NCI-H69 (cell line): Measurements from ENCODE around the gene TMEM127.
"Not testable (repeated sequence)": the region's sequence is repeated elsewhere in the genome, so short reads cannot be mapped to it uniquely, and the experiment has no call there.

Experiments
- DNase-seq: peaks from one replicate; lab custom pipeline; 2025; lab: John Stamatoyannopoulos, UW

TMEM127 gene

DNA sequence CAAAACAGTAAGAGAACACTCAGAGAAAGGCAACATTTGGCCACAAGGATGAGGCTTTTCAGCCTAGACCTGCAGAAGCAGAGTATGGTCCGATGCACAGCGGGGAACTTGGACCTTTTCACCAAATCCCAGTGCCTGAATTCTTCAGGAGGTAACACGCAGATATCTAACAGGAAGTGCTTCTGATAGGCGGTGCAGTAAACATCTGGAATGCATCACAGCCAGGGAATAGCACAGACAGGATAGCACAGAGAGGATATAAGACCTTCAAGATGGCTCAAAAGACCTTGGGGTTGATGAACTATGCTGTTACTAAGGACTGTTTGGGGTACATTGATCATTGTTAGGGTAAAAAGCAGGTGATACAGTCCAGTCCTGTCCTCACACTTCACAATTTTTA lies 1.7 kb downstream of the TMEM127 start:
- DNase-seq, result no peak

- DNase-seq, result no peak
These were observed 3.5 kb downstream of the TMEM127 start for GRCh38 chr2:96262306-96262705.

DNA sequence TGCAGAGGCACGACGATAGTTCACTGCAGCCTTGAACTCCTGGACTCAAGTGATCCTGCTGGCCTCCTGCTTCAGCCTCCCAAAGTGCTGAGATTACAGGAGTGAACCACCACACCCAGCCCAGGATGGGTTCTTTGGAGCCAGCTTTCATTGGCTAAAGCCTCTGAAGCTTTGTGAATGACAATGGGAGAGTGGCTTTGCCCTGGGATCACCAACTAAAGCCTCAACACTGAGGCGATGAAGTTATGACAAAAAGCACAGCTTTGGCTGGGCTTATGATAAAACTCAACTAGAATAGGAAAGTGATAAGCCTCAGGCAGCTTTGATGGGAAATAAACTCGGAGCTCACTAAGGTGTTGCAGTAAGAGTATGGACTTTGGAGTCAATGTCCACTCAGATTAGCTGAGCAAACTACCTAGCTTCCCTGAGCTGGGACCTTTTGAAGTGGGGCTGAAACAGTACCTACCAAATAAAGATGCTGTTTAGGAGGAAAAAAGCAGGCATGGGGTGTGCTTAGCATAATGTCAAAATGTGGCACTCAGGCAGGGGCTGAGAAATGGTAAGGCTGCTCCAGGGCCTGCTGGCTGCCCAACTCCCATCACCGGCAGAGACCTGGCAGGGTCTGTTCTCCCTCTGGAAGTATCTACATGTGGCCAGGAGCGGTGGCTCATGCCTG lies 4.3 kb downstream of the TMEM127 start:
- no peak for DNase-seq

- DNase-seq, result peak; percentile 70
These were observed 5.2 kb downstream of the TMEM127 start for GRCh38 chr2:96260387-96261260.

DNA sequence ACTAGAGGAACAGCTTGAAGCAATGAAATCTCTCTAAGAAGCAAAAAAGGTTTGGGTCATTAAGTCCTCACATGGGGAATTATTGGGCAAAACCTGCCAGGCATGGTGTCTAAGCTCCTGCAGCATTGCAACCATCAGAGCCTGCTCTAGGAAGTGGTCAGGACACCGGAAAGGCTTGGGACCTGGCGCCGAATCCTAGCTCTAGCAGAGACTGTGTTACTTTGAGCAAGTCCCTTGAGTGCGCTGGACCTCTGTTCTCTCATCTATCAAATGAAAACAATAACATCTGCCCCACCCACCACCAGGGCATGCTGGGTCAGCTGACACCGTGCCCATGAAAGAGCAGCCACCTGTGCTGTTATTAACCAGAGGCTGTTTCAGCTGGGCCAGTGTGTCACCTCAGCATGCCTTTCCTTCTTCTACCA lies 6.3 kb downstream of the TMEM127 start:
- peak; percentile 38 for DNase-seq

DNA sequence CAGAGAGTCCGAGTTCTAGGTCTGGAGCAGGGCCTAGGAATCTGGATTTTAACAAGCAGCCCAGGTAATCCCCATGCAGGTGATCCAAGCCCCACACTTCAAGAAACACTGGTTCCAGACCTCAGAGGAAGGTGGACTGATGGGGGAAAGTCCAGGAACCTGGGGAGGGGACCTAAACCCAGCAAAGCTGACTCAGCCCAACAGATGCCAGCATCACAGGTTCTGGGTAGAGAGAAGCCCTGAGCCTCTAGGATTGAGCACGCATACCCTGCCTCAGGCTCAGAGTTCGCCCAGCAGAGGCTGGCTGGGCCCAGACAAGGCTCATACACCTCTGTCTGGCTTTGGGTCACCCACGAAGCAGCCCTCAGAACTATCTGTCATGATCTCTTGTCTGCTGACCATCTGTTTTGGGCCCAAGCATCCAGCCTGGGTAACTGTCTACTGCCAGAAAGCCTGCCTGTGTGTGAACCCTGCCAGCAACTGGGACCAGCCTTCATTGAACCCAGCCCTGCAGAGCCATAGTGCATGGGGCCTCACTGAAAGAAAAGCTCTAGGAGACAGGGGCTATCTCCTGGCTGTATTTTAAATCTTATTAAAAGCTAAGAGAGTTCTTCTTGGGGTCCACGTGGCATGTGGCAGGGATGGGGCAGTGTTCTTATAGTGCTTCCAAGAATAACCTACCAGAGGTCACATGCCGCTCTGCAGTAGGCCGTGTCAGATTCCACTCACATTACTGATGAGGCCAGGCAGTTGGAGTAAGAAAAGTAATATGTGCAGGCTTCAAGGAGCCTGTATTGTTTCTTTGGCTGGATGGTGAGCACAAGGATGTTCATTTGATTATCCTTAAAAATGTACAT lies 7.4 kb downstream of the TMEM127 start:
- no peak for DNase-seq

- not testable (repeated sequence) for DNase-seq
These were observed 8.1 kb downstream of the TMEM127 start for GRCh38 chr2:96257744-96258143.

DNA sequence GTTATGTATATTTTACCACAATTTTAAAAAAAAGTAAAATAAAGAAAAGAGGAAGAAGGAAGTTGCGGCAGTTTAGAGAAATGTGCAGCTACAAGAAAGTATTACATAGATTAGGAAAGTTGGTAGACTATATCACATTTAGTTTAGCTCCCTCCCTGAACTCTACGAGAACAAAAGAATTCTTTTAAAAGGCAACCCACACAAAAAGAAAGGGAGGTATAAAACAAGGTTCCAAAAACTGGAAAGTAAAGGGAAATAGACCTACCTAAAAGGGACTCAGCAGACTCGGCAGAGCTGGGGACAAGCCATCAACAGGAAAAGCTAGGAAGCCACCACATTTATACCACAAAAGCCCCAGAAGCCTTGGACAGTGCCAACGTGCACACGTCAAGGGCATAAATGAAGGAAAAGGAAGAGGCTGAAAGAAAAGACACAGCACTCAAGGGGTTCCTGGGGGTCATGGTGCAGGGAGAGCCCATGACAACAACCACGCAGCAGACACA lies 9.1 kb downstream of the TMEM127 start:
- no peak for DNase-seq

- DNase-seq, result no peak
These were observed 11.2 kb downstream of the TMEM127 start for GRCh38 chr2:96254571-96254970.

GRCh38 chr2:96253006-96253405 lies 12.8 kb downstream of the TMEM127 start:
- no peak for DNase-seq

GRCh38 chr2:96252526-96252925 lies 13.3 kb downstream of the TMEM127 start:
- DNase-seq, result no peak

DNA sequence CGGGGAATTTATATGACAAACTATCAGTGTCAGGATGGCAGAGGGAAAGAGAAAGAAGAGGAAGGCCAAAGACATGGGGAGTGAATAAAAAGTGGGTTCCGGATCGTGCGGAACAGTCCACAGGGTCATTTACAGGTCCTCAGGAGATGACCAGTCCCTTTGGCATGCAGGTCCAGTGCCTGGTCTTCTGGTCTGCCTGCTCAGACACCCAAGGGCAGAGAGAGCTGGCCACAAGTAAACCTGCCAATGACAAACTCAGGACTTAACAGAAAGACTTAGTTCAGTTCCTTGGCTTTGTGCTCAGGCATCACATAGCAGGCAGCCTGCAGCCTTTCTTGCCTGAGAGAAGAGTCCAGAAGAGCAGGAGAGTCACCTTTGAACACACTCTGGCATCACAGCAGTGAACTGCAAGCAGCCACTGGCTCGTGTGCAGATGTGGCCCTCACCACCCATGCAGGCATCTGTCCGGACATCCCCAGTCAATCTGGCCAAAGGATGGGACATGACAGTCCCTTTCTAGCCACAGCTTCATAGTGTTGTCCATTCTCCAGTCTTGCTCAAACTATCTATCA lies 14.0 kb downstream of the TMEM127 start:
- DNase-seq, result peak; percentile 8

GRCh38 chr2:96250188-96250587 lies 15.6 kb downstream of the TMEM127 start:
- no peak for DNase-seq

- no peak for DNase-seq
These were observed 16.1 kb downstream of the TMEM127 start for GRCh38 chr2:96249654-96250053.

DNA sequence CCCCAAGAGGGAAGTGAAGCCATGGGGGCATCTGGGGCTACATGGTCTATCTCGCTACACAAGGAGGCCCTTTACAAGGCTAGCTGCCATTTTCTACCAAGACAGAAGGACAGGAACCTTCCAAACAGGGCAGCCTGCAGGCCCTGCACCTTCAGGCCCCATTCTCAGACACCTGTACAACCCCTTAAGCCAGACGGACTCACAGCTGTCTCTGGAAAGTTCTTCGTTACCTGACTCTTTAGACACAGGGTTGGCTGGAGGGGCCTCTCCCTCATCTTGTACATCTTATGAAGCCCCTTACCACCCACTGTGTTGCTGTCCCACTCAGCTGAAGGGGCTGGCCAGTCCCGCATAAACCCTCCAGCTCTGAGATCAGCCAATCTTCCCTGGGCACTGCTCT lies 17.2 kb downstream of the TMEM127 start:
- no peak for DNase-seq

- no peak for DNase-seq
These were observed 17.9 kb downstream of the TMEM127 start for GRCh38 chr2:96247896-96248295.

DNA sequence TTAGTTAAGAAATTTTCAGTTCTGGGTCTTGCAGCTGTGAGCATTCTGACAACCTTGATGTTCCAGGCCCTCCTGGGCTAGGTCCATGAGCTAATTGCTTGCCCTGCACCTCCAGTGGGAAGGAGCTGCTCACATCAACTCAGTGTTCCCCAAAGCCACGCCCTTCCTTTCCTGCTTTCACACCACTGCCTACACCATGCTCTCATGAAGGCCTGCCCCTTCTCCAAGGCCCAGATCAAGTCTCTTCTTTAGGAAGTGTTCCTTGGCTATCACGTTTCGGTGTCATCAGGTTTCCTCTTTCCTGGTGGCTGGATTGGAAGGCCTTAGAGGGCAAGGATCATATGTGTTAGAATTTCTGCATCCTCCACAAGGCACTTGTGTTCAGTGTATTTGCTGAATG lies 18.8 kb downstream of the TMEM127 start:
- DNase-seq, result no peak

DNA sequence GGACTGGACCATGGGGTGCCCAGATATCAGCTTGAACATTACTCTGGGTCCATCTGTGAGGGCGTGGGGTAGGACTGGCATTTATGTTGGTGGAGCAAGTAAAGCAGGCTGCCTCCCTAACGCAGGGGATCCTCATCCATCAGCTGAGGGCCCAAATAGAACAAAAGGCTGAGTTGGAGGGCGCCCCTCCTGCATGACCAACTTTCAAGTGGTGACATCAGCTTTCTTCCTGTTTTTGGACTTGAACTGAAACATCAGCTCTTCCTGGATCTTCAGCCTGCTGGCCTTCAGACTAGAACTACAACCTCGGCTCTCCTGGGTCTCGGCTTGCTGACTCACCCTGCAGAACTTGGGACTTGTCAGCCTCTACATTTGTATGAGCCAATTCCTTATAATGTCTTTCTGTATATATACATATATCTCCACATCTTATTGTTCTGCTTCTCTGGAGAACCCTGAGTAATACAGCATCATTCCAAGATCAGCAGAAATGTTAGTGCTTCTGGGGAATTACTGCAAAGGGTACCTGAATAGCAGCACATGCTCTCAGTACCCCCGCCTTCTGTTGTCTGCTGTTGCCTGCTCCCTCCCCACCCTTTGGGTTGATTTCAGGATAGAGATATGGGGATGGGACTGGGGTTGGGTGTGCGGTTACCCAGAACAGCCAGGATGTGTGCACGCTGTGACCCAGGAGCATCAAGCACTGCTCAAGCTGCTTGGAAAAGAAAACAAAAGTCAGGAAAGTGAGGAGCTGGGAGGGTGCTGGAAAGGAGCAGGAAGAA lies 20.0 kb downstream of the TMEM127 start:
- no peak for DNase-seq

- no peak for DNase-seq
These were observed 22.0 kb downstream of the TMEM127 start for GRCh38 chr2:96243843-96244242.

DNA sequence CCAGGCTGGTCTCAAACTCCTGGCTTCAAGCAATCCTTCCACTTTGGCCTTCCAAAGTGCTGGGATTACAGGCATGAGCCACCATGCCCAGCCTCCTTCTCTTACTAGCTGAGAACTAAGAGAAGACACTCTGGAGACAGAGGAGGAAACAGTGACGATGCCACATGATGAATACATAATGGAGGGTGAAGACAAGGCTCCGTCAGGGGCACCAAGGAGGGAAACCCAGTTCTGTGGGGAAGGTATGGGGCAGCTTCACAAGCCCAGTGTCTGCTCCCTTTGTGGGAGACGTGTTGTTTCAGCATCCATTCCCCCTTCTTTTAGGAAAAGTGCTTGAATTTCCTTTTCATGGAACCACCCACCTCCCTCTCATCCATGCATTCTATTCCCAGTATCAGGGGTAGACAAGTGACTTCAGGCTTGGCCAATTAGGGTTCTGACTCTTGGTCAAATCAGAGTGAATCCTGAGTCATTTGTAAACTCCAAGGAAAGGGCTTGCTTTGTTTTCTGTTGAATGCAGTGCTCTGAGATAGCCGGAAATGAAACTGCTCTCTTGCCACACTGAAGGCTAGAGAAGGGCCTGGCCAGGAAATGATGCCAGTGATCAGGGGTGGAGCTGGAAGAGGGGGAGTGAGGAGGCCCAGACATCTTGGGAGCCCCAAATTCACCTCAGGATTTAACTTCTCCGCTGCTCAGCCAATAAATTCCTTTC lies 23.7 kb downstream of the TMEM127 start:
- no peak for DNase-seq
